ENCODE results near the gene AIP. TPM values are rescaled to one million over a fixed set of nuclear protein-coding genes. Genes with fewer than 3 reads are reported as not detected.

AIP gene
- total RNA-seq, 4 donors from 2014 or later: 38.7 to 52.5 (median 47.7) TPM

DNA sequence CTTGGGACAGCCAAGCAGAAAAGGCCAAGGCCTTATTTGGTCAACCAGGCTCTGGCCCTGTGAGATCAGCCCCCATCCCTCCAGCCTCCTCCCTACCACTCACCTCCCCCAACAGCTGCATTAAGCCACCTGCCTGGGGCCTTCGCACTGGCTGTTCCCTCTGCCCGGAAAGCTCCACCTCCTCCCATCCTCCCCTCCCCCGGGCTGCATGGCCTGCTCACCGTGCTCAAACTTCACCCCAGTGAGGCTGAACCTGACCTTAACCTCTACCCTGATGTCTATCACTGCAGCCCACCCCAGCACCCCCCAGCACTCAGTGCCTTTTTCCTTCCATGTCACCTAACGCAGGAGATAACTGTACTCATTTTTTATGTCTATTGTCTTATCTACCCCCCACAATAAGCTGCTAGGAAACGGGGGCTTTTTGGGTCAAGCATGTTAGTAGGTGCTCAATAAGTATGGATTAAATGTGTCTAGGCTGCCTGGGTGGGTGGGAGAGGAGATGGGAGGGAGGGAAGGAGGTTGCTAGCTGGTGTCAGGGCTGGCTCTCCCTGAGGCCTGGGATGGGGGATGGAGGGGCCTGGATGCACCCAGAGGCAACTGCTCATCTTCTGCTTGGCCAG is 46.3 kb upstream of the AIP start:
- no peak overlapping the region for H3K4me3 ChIP-seq (ENCODE audit: low read depth, poor library complexity, severe bottlenecking)

DNA sequence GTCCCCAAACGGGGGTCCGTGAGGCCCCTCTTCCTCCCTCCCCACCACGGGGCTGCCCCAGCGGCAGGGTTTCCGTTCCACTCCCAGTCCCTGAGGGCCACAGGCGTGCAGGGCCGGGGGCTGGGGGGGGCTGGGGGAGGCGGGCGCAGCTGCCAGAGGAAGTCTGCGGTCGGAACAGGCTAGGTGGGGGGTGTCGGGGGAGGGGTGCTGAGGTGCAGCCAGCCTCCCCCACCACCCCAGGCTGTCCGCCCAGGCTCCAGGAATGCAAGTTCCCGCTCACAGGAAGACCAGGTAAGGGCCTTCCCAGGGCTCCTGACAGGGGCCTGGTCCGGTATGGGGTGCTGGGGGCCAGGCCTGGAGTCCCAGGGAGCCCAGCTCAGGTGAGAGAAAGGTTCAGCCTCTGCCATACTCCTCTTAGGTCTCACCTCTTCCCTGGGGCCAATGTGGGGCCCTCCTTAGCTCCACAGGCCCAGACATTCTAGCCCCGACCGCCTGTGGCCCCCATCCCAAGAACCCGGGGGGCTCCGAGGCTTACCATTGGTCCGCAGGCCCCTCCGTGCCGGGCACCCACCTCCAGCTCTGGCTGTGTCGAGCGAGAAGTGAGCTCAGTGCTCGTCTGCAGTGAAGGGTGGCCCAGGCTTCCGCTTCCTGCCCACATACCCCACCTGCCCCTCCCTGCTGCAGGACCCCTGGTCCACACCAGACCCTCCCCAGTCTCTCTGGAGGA is 45.6 kb upstream of the AIP start, which contains the start of gene PTPRCAP:
PTPRCAP (minus strand) TSS at position 601 of the 727 bp plus-strand sequence; CDS start at position 538, 63 bp downstream.
- peak in 1 of 2 donors; percentile 89 for DNase-seq (ENCODE audit: low spot score in 2 of 2)

More for the DNA sequence above, 46.3 kb upstream of the AIP start:
- DNase-seq (ENCODE audit: low spot score in 2 of 2): no peak
- TF ChIP-seq, protein P1, sequence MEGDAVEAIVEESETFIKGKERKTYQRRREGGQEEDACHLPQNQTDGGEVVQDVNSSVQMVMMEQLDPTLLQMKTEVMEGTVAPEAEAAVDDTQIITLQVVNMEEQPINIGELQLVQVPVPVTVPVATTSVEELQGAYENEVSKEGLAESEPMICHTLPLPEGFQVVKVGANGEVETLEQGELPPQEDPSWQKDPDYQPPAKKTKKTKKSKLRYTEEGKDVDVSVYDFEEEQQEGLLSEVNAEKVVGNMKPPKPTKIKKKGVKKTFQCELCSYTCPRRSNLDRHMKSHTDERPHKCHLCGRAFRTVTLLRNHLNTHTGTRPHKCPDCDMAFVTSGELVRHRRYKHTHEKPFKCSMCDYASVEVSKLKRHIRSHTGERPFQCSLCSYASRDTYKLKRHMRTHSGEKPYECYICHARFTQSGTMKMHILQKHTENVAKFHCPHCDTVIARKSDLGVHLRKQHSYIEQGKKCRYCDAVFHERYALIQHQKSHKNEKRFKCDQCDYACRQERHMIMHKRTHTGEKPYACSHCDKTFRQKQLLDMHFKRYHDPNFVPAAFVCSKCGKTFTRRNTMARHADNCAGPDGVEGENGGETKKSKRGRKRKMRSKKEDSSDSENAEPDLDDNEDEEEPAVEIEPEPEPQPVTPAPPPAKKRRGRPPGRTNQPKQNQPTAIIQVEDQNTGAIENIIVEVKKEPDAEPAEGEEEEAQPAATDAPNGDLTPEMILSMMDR (IDR thresholded peaks at IDR 0.05): no peak
- TF ChIP-seq POLR2A (IDR thresholded peaks at IDR 0.05): no peak
- 42 to 47% methylated on average over 6 of the region's 6 CpGs for WGBS, 2 donors
- intact Hi-C loops (cut with DNase I; ENCODE audit: low total_unique reads): no loop called here

DNA sequence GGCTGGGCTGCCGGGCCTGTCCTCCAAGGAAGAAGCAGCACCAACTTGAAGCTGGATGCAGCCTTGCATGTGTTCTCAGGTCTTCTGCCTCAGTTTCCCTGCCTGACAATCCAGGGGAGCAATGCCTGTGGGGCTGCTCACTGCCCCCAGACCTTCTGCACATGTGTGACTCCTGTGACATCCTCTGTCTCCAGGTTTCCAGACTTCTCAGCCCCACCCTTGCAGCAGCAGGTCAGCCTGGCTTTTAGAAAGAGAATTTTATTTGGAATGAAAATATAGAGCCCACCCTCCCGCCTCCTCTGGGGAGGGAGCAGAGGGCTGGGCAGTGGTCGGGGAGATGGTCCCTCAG is 45.0 kb upstream of the AIP start:
- DNase-seq (ENCODE audit: low spot score in 2 of 2): no peak
- 65 to 67% methylated on average over 3 of the region's 3 CpGs for WGBS, 2 donors
- intact Hi-C loops (cut with DNase I; ENCODE audit: low total_unique reads): no loop called here
- H3K4me3 ChIP-seq (ENCODE audit: low read depth, poor library complexity, severe bottlenecking): no peak overlapping the region
- TF ChIP-seq, protein P1 (IDR thresholded peaks at IDR 0.05): no peak
- TF ChIP-seq POLR2A (IDR thresholded peaks at IDR 0.05): no peak

More for the DNA sequence above, 45.6 kb upstream of the AIP start, which contains the start of gene PTPRCAP:
- no peak for TF ChIP-seq POLR2A (IDR thresholded peaks at IDR 0.05)
- TF ChIP-seq, protein P1 (IDR thresholded peaks at IDR 0.05): no peak
- intact Hi-C loops (cut with DNase I; ENCODE audit: low total_unique reads): no loop called here
- H3K4me3 ChIP-seq (ENCODE audit: low read depth, poor library complexity, severe bottlenecking): no peak within 1 kb of the TSS
- 61 to 67% methylated on average over 16 to 21 of the region's 26 CpGs for WGBS, 2 donors

DNA sequence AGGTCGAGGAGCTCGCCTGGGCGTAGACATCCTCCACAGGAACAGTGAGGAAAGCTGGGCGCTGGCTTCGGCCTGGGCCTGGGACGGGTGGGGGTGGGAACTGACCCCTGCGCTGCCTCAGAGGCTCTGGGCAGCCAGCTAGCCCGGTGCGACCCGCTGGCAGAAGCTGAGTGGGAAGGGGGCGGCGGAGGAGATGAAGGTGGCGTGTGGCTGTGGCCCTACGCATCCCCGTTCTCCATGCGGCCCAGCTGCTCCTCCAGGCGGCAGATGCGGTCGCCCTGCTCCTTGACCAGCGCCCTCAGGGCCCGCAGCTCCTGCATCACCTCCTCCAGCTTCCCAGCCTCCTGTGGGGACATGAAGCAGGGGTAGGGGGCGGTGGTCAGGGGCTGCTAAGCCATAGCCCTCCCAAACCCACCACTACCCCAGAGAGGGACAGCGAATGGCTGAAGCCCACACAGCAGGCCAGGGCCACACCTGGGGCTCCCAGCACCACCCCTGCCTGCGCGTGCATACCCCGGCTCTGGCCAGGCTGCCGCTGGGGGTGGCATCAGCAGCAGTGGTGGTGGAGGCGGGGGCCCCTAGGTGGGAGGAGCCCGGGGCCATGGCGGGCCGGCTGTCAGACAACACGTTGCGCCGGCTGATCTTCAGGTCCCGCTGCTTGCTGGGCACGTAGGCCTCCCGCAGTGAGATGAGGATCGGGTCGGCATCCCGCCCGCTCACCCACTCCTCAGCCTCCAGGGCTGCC is 44.5 kb upstream of the AIP start:
- intact Hi-C loops (cut with DNase I; ENCODE audit: low total_unique reads): no loop called here
- DNase-seq (ENCODE audit: low spot score in 2 of 2): peak in 1 of 2 donors; percentile 87
- 76 to 85% methylated on average over 29 to 32 of the region's 41 CpGs for WGBS, 2 donors
- H3K4me3 ChIP-seq (ENCODE audit: low read depth, poor library complexity, severe bottlenecking): no peak overlapping the region
- TF ChIP-seq, protein P1 (IDR thresholded peaks at IDR 0.05): no peak
- TF ChIP-seq POLR2A (IDR thresholded peaks at IDR 0.05): no peak

DNA sequence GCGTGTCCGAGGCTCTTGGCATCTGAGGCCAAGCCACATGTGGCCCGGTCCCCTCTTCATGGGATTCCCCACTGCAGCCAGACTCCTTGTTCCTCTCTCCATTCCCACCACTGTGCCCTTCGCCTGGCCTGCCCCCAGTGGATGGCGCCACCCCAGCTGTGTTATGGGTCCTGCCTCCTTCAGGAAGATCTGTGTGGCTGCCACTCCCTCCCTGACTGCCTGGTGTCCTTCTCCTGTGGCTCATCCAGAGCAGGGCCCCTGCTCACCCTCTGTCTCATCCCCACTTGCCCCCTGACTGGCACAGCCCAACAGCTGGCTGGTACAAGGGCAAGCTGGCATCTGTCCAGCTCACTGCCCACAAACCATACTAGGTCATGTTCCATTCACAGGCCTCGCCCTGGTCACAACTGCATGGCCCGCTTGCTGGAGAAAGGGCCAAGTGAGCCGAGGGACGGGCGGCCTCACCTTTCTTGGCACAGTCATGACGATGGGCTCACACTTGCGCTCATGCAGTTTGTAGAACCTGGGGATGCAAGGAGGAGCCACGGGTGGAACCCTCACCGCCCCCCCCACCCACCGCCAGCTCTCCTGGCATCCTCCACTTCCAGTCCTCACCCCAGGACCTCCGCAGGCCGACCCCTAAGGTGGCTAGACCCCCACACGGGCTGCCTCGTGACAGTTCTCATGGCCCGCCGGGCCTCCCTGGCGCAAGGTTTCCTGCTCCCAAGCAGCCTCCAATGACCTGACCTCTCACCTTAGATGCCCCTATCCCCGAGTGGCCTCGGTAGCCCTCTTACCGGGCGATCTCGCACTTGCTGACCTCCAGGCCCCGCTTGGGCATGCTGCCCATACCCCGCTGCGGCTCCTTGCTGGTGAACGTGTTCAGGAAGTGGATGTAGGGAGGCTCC is 43.3 kb upstream of the AIP start:
- WGBS, 2 donors: 62 to 70% methylated on average over 31 of the region's 31 CpGs
- H3K4me3 ChIP-seq (ENCODE audit: low read depth, poor library complexity, severe bottlenecking): no peak overlapping the region
- DNase-seq (ENCODE audit: low spot score in 2 of 2): no peak
- intact Hi-C loops (cut with DNase I; ENCODE audit: low total_unique reads): no loop called here
- no peak for TF ChIP-seq POLR2A (IDR thresholded peaks at IDR 0.05)
- TF ChIP-seq, protein P1 (IDR thresholded peaks at IDR 0.05): no peak
